ENCODE results near the gene NOX3.
"Not testable (repeated sequence)": the region's sequence is repeated elsewhere in the genome, so short reads cannot be mapped to it uniquely, and the experiment has no call there.

The NOX3 gene

GRCh38 chr6:155398701-155399061 lies 57.0 kb downstream of the NOX3 start:
- DNase-seq: no peak

DNA sequence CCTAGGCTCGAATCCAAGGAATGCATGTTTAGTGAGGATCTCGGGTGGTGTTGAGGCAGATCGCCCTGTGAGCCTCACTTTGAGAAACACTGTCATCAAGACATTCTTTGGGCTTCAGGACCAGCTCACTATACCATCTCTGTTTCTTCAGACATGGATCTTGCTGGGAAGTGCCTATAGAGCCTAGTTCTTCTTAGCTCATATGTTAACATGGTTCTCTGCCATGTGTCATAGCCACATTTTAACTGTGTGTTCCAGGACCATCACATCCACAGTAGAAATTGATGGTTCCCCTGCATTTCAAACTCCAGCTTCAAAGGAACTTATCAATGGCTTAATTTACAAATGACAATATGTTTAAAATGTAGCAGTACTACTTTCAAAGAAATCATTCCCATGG lies 57.4 kb downstream of the NOX3 start:
- DNase-seq: no peak

DNA sequence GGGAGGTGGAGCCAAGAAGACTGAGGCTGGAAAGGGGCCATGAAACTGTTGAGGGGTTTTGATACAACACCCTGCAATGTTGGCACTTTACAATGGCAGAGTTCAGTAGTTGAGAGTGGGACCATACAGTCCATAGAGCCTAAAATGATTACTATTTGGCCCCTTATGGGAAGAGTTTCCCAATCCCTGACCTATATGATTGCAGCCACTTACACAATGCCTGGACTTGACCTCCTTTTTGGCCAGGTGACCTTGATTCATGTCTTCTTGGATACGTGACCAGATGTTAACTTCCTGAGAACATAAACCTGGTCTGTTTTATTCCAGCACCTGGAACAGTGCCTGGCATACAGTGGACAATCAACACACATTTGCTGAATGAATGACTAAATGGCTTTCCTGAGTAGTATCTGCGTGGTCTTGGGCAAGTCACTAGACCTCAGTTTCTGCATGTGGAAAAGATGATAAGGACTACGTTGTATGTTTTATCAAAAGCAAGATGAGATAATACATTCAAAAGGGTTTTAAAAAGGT lies 58.4 kb downstream of the NOX3 start:
- DNase-seq: no peak

GRCh38 chr6:155396605-155397004 lies 59.0 kb downstream of the NOX3 start:
- DNase-seq: no peak

DNA sequence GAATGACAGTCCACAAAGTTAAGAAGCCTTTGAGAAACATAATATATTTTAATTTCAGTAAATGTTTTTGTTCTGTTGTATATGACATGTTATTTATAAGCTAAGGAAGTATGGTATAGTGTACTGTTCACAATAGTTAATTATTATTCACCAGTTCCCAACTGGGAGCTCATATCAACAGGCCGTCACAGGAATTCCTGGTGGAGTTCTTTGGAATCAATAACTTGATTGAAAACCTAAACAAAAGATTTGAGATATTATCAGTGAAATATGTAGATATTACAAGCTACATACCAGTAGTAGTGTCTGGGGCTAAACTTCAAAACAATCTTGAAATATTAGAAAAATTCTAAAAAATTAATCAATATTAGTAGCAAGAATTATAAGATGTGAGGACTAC lies 60.3 kb downstream of the NOX3 start:
- no peak for DNase-seq

DNA sequence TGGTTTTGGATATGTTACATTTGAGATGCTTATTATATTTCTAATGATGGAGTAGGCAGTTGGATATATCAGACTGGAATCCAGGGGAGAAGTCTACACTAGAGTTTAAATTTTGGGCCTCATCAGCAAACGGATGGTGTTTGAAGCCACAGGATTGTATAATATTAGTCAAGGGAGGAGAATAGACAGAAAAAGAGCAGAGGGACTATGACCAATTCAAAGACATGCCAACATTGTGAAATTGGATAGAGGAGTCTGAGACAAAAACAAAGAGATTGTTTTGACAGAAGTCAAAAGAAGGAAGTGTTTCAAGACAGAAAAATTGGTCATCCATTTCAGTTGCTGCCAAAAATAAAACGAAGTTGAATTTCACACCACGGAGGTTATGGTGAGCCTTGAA lies 66.5 kb downstream of the NOX3 start:
- no peak for DNase-seq

- no peak for DNase-seq
Measured at GRCh38 chr6:155388591-155388990, 67.0 kb downstream of the NOX3 start.

DNA sequence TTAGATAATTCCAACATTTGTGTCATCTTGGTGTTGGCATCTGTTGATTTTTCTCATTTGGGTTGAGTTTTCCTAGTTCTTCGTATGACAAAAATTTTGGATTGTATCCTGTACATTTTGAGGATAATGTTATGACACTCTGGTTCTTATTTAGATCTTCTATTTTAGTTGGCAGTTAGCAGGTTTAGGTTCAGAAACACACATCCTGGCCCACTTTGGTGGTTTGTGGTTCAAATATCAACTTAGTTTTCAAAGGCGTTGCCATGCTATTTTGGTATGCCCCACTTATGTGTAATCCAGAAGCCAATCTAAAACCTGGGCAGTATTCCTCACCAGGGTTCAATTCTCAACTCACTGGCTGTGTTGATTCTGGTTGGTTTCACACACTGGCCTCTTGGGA lies 68.2 kb downstream of the NOX3 start:
- no peak for DNase-seq

GRCh38 chr6:155384321-155384952 lies 71.2 kb downstream of the NOX3 start:
- DNase-seq: no peak

DNA sequence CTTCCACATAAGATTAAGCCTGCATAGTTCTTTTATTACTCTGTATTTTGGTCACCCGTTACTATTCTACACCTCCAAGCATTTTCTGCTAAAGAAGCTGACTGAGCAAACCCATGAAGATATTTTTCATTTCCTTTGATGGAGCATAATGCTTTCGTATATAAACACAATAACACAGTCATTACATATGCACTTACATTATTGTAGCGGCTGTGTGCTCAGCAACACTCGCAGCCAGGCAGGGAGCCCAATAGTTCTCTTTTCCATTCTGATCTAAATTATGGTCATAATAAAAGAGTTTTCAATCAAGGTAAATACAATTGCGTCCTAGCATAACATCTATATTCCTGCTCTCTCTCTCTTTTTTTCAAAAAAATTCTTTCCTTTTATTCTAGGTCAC lies 71.7 kb downstream of the NOX3 start:
- no peak for DNase-seq

DNA sequence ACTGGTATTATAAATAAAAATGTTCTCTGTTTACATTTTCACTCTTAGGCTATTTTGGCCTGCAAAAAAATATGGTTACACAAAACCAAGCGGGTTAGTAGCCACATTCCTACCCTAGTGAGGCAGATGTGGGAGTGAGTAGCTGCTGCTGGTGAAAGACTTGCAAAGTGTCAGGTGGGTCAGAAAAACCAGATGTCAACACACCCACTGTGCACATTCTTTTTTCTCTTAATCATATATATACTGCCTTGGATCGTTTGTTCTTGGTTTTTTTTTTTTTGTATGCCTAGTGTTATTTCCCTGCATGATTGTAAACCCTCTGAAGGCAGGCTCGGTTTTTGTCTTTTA lies 73.3 kb downstream of the NOX3 start:
- no peak for DNase-seq

GRCh38 chr6:155381673-155382337 lies 73.8 kb downstream of the NOX3 start:
- DNase-seq: no peak

DNA sequence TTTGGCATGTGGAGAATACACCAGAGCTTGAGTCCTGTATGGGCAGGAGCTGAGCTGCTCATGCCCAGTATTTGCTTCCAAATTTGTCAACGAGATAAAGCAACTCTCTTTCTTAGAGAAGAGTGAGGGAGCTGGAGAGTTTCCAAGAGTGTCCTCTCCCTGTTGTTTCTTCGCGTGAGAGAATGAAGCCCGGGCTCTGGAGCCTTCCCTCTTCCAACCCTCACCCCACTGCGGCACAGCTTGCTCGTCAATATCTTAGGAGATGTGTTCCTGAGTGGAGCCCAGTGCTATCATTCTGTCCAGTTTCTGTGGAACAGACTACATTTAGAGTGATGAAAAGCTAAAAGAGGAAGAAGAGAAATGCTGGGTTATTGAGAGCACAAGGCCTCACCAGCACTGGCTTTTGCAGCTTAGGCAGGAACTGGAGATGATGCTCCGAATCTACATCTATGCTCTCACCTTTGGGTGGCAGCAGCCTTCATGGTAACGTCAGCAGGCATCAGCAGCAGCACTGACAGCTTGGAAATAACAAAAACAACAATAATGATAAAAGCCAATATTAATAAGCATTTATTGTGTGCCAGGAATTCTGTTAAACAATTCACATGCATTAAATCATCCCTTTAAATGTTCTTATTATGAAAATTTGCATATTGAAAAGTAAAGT lies 74.8 kb downstream of the NOX3 start:
- DNase-seq: no peak

GRCh38 chr6:155378724-155379123 lies 76.9 kb downstream of the NOX3 start:
- DNase-seq: no peak

DNA sequence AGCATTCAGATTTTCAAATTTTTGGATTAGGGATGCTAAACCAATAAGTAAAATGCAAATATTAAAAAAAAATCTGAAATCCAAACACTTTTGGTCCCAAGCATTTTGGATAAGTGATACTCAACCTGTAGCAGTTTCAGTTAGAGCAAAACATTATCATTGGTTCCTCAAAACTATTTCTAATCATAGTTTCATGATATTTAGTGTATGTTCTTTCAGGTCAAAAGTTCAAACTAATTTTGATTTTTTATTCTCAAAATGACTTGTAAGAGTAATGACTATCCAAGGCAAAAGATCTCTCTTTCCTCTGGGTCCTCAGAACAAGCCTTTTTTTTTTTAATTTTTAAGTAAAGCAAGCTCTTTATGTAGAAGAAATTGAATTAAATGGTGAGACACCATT lies 77.4 kb downstream of the NOX3 start:
- DNase-seq: no peak

- no peak for DNase-seq
Measured at GRCh38 chr6:155377061-155377460, 78.6 kb downstream of the NOX3 start.

DNA sequence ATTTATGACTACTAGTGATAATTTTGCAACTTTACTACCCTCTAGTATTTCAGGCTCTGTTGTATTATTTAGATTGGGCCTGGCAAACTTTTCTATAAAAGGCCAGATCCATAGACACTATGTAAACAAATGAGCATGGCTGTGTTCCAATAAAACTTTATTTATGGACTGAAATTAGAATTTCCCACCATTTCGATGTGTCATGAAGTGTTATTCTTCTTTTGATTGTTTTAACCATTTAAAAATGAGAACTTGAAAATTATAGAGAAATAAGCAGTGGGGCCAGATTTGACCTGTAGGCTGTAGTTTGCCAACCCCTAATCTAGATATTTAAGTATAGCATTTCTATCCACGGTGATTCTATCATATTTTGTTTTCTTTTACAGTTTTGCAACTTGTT lies 79.8 kb downstream of the NOX3 start:
- no peak for DNase-seq

- no peak for DNase-seq
Measured at GRCh38 chr6:155374681-155375080, 81.0 kb downstream of the NOX3 start.

DNA sequence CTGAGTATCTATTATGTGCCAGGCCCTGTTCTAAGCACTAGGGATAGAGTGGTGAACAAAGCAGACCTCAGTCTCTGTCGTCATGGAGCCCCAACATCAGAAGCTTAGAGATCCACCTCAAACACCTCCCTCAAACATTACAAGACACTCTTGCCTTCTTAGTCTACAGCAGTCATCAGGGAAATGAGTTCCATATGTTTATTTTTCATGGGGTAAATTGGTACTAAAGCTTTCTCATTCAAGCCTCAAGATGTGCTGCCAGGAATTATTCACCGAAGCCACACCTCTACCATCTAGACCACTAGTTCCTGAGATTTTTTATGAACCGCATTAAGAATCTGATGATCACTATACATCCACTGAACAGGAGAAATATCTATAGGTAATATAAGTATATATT lies 82.4 kb downstream of the NOX3 start:
- no peak for DNase-seq

DNA sequence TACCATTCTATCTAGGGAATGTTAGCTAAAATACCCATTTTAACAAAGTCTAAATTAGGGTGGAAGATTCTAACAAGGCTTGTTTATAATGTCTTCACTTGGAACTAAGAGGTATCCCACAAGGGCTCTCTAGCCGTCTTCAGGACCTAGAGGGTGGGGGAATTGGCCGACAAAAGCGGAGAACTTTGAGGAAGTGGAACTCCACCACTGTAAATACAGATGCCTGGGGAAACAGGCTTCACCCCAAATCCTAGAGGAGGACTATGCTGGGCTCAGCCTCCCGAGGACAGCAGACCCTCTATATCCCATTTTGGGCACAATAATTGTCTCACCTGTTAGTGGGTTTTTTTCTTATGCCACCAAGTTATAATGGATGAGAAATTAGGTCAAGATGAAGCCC lies 83.4 kb downstream of the NOX3 start:
- no peak for DNase-seq

DNA sequence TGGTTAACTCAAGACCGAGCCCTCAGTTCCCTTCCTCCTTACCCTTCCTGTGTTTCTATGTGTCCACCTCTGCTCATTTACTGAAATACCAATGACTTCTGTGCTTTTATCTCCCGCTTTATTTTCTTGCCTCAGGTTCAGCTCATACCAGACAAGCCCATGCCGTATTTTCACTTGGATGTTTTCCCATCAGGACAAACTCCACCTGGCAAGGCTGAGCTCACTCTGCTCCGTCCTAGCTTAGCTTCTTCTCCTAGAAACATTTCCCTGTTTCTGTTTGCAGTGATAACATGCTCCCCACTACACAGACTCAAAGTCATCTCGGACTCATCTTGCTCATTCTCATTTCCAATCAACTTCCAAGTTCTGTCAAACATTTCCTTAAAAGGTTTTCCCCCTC lies 84.4 kb downstream of the NOX3 start:
- DNase-seq: no peak

DNA sequence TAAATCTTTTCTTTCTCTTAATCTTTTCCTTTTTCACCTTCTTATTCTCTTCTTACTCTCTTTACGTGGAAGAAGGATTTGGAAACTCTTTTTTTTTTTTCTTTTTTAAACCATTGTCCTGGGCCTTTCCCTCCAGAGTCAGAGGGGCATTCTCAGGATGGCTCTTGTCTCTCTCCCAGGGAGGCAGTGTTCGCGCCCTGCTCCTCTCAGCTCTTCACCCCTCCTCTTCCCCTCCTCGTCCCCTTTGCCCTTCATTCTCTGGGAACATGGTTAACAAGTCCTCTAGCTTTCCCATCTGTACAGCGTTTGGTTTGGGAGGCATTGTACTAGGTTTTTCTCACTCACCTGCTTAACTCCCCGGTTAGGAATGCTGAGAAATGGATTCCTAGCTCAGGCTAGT lies 89.3 kb downstream of the NOX3 start:
- DNase-seq: no peak

DNA sequence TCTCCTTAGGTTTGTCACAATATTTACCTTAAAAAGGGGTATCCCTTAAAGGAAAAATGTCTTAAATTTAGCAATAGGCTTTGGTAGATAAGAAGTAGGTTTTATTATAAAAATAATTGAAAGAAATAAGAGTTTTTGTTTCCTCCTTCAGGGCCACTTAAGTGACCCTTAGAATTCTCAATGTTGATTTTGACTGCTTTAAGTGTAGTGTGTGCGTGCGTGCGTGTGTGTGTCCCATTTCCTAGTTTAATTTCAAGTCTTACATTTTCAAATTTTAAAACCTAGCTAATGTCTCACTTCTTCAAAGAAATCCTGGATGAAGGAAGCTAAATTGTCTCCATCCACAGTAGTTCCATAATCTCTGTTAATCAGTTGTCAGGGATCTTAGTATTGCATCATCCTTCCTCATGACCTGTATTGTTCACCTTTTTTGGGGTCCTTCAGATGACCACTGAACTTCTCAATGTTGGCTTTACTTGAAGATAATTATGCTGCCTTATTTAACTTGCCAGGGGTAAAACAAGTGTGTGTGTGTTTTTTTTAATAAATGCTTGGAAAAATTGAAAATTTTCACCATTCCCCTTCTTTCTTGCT lies 90.7 kb downstream of the NOX3 start:
- DNase-seq: no peak

DNA sequence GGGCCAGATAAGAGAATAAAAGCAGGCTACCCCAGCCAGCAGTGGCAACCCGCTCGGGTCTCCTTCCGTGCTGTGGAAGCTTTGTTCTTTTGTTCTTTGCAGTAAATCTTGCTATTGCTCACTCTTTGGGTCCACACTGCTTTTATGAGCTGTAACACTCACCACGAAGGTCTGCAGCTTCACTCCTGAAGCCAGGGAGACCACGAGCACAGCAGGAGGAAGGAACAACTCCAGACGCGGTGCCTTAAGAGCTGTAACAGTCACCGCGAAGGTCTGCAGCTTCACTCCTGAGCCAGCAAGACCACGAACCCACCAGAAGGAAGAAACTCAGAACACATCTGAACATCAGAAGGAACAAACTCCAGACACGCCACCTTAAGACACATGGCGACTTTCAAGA lies 91.6 kb downstream of the NOX3 start:
- not testable (repeated sequence) for DNase-seq

Measured in CD4-positive, alpha-beta T cell treated with Interleukin-15 for 1 hour (primary cell).